ENCODE results near the gene CARMIL1.
"Not testable (repeated sequence)": the region's sequence is repeated elsewhere in the genome, so short reads cannot be mapped to it uniquely, and the experiment has no call there.

The CARMIL1 gene

DNA sequence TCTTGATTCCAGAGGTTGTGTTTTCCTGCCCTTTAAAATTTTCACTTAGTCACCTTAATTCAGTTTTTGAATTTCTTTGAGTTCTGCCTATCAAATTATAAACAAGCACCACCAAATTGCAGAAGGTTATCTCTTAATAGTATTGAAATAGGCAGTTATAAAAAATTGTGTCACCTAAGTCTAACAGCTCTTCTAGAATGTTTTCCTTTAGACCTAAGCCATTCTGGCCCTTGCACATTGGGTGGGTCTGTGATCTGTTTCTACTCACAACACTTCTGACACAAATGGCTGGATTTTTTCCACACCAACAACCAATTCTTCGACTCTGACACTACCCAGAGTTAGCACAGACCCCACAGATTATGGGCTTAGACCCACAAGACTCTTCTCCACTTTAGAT lies 101.9 kb downstream of the CARMIL1 start:
- WGBS, 2 experiments, result 89% methylated on average over 1 of the region's 1 CpG
- no peaks in the 10 kb centered on the region for H3K36me3 ChIP-seq (ENCODE audit: control insufficient read depth, insufficient read depth, low read length)
- H3K9me3 ChIP-seq (ENCODE audit: control insufficient read depth, low read length), result no peaks in the 10 kb centered on the region
- H3K4me1 ChIP-seq (ENCODE audit: control insufficient read depth, insufficient read depth, low read length), result no peaks in the 10 kb centered on the region
- H3K27ac ChIP-seq (ENCODE audit: insufficient read depth, low read depth, low read length, poor library complexity, severe bottlenecking), result no peak overlapping the region
- H3K27me3 ChIP-seq (ENCODE audit: control insufficient read depth, insufficient read depth, low read length, poor library complexity, severe bottlenecking), result no peaks in the 10 kb centered on the region
- no peak overlapping the region for H3K4me3 ChIP-seq (ENCODE audit: insufficient read depth, low read depth, low read length)

- not testable (repeated sequence) for H3K27ac ChIP-seq (ENCODE audit: insufficient read depth, low read depth, low read length, poor library complexity, severe bottlenecking); H3K36me3 ChIP-seq (ENCODE audit: control insufficient read depth, insufficient read depth, low read length); H3K27me3 ChIP-seq (ENCODE audit: control insufficient read depth, insufficient read depth, low read length, poor library complexity, severe bottlenecking); H3K4me3 ChIP-seq (ENCODE audit: insufficient read depth, low read depth, low read length); H3K4me1 ChIP-seq (ENCODE audit: control insufficient read depth, insufficient read depth, low read length); H3K9me3 ChIP-seq (ENCODE audit: control insufficient read depth, low read length)
- 93 to 94% methylated on average over 8 of the region's 8 CpGs for WGBS, 2 experiments
Observed at GRCh38 chr6:25382476-25382875, 103.3 kb downstream of the CARMIL1 start.

DNA sequence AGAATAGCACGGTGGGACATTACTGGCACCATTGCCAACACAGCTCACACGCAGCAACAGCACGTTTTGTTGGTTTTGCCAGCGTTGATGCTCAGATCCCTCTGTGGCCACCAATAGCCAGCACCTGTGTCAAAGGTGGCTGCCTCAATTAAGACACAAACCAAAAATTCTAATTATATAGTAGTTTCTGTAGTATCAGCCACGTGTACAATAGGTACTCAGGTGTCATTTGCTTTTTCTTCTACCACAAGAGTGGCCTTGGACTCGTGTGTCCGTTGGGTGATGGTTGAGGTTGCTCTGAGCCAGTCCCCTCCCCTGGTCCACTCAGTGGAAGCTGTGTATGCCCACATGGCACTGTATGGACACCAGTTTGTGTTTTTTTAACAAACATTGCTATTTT lies 105.1 kb downstream of the CARMIL1 start:
- 94 to 96% methylated on average over 7 of the region's 7 CpGs for WGBS, 2 experiments
- Histone ChIP-seq H3K4me3 (ENCODE audit: insufficient read depth, low read depth, low read length) (no peak overlapping the region), H3K4me1 (ENCODE audit: control insufficient read depth, insufficient read depth, low read length) (no peaks in the 10 kb centered on the region), H3K27me3 (ENCODE audit: control insufficient read depth, insufficient read depth, low read length, poor library complexity, severe bottlenecking) (no peaks in the 10 kb centered on the region), H3K9me3 (ENCODE audit: control insufficient read depth, low read length) (no peaks in the 10 kb centered on the region), H3K36me3 (ENCODE audit: control insufficient read depth, insufficient read depth, low read length) (no peaks in the 10 kb centered on the region), H3K27ac (ENCODE audit: insufficient read depth, low read depth, low read length, poor library complexity, severe bottlenecking) (no peak overlapping the region)

- 92 to 98% methylated on average over 4 to 5 of the region's 5 CpGs for WGBS, 2 experiments
- H3K9me3 ChIP-seq (ENCODE audit: control insufficient read depth, low read length), result no peaks in the 10 kb centered on the region
Observed at GRCh38 chr6:25384967-25385366, 105.8 kb downstream of the CARMIL1 start.

GRCh38 chr6:25387483-25387882 lies 108.3 kb downstream of the CARMIL1 start:
- Histone ChIP-seq H3K27ac (ENCODE audit: insufficient read depth, low read depth, low read length, poor library complexity, severe bottlenecking) (no peak overlapping the region), H3K4me1 (ENCODE audit: control insufficient read depth, insufficient read depth, low read length) (no peaks in the 10 kb centered on the region), H3K27me3 (ENCODE audit: control insufficient read depth, insufficient read depth, low read length, poor library complexity, severe bottlenecking) (no peaks in the 10 kb centered on the region), H3K9me3 (ENCODE audit: control insufficient read depth, low read length) (no peaks in the 10 kb centered on the region), H3K36me3 (ENCODE audit: control insufficient read depth, insufficient read depth, low read length) (no peaks in the 10 kb centered on the region), H3K4me3 (ENCODE audit: insufficient read depth, low read depth, low read length) (no peak overlapping the region)
- WGBS, 2 experiments, result 93 to 95% methylated on average over 2 of the region's 2 CpGs

More at GRCh38 chr6:25384967-25385366, 105.8 kb downstream of the CARMIL1 start:
- H3K4me3 ChIP-seq (ENCODE audit: insufficient read depth, low read depth, low read length), result no peak overlapping the region
- H3K27ac ChIP-seq (ENCODE audit: insufficient read depth, low read depth, low read length, poor library complexity, severe bottlenecking), result no peak overlapping the region
- no peaks in the 10 kb centered on the region for H3K36me3 ChIP-seq (ENCODE audit: control insufficient read depth, insufficient read depth, low read length)
- H3K27me3 ChIP-seq (ENCODE audit: control insufficient read depth, insufficient read depth, low read length, poor library complexity, severe bottlenecking), result no peaks in the 10 kb centered on the region
- no peaks in the 10 kb centered on the region for H3K4me1 ChIP-seq (ENCODE audit: control insufficient read depth, insufficient read depth, low read length)

GRCh38 chr6:25387911-25388310 lies 108.7 kb downstream of the CARMIL1 start:
- Histone ChIP-seq H3K27ac (ENCODE audit: insufficient read depth, low read depth, low read length, poor library complexity, severe bottlenecking) (no peak overlapping the region), H3K4me3 (ENCODE audit: insufficient read depth, low read depth, low read length) (no peak overlapping the region), H3K4me1 (ENCODE audit: control insufficient read depth, insufficient read depth, low read length) (no peaks in the 10 kb centered on the region), H3K27me3 (ENCODE audit: control insufficient read depth, insufficient read depth, low read length, poor library complexity, severe bottlenecking) (no peaks in the 10 kb centered on the region), H3K9me3 (ENCODE audit: control insufficient read depth, low read length) (no peaks in the 10 kb centered on the region), H3K36me3 (ENCODE audit: control insufficient read depth, insufficient read depth, low read length) (no peaks in the 10 kb centered on the region)
- 92 to 93% methylated on average over 2 of the region's 2 CpGs for WGBS, 2 experiments

- WGBS, 2 experiments, result 68 to 82% methylated on average over 3 of the region's 3 CpGs
- no peaks in the 10 kb centered on the region for H3K36me3 ChIP-seq (ENCODE audit: control insufficient read depth, insufficient read depth, low read length)
- H3K4me1 ChIP-seq (ENCODE audit: control insufficient read depth, insufficient read depth, low read length), result no peaks in the 10 kb centered on the region
- no peaks in the 10 kb centered on the region for H3K27me3 ChIP-seq (ENCODE audit: control insufficient read depth, insufficient read depth, low read length, poor library complexity, severe bottlenecking)
- H3K27ac ChIP-seq (ENCODE audit: insufficient read depth, low read depth, low read length, poor library complexity, severe bottlenecking), result no peak overlapping the region
- H3K9me3 ChIP-seq (ENCODE audit: control insufficient read depth, low read length), result no peaks in the 10 kb centered on the region
- no peak overlapping the region for H3K4me3 ChIP-seq (ENCODE audit: insufficient read depth, low read depth, low read length)
Observed at GRCh38 chr6:25388776-25389175, 109.6 kb downstream of the CARMIL1 start.

DNA sequence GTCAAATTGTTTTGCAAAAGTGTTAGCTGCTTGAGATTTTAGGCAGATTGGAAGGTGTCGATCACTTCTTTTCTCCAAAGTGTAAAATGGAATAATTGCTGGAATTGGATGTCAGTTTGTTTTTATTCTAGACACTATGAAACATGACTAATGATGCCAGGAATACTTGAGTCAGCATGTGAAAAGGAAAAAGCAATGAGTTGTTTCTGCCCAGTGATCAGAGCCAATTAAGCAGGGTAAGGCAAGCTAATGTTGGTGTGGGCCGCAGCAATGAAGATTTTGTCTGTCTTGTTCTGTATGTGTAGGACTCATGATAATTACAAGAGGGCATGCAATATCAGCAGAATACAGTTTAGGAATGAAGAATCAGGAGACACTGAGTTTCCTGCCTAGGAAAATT lies 110.3 kb downstream of the CARMIL1 start:
- WGBS, 2 experiments, result 95 to 100% methylated on average over 2 of the region's 2 CpGs
- no peaks in the 10 kb centered on the region for H3K9me3 ChIP-seq (ENCODE audit: control insufficient read depth, low read length)
- H3K4me3 ChIP-seq (ENCODE audit: insufficient read depth, low read depth, low read length), result no peak overlapping the region
- H3K27me3 ChIP-seq (ENCODE audit: control insufficient read depth, insufficient read depth, low read length, poor library complexity, severe bottlenecking), result no peaks in the 10 kb centered on the region
- H3K4me1 ChIP-seq (ENCODE audit: control insufficient read depth, insufficient read depth, low read length), result no peaks in the 10 kb centered on the region
- no peak overlapping the region for H3K27ac ChIP-seq (ENCODE audit: insufficient read depth, low read depth, low read length, poor library complexity, severe bottlenecking)
- H3K36me3 ChIP-seq (ENCODE audit: control insufficient read depth, insufficient read depth, low read length), result no peaks in the 10 kb centered on the region

GRCh38 chr6:25392372-25392771 lies 113.2 kb downstream of the CARMIL1 start:
- Histone ChIP-seq H3K4me3 (ENCODE audit: insufficient read depth, low read depth, low read length) (no peak overlapping the region), H3K36me3 (ENCODE audit: control insufficient read depth, insufficient read depth, low read length) (no peaks in the 10 kb centered on the region), H3K27ac (ENCODE audit: insufficient read depth, low read depth, low read length, poor library complexity, severe bottlenecking) (no peak overlapping the region), H3K27me3 (ENCODE audit: control insufficient read depth, insufficient read depth, low read length, poor library complexity, severe bottlenecking) (no peaks in the 10 kb centered on the region), H3K9me3 (ENCODE audit: control insufficient read depth, low read length) (no peaks in the 10 kb centered on the region), H3K4me1 (ENCODE audit: control insufficient read depth, insufficient read depth, low read length) (peaks cover 4% of the 10 kb centered on the region)
- WGBS, 2 experiments, result 94 to 97% methylated on average over 2 of the region's 2 CpGs

DNA sequence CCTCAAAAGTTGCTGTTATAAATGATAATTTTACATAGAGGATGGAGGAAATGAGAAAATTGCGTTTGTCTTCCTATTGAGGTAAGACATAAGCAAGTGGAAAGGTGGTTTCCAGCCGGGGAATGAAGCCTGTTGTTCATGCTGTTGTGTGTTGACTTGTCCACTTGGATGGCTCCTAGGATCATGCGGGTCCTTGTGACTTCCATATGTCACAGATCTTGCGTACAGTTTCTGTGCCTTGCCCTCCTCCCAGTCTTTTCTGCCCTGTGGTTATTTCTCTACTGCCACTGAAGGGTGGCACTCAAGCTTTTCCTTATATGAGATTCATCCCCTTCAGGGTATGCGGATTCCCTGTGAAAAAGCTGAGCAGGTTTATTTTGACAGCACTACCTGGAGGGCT lies 116.6 kb downstream of the CARMIL1 start:
- Histone ChIP-seq H3K4me1 (ENCODE audit: control insufficient read depth, insufficient read depth, low read length) (peaks cover 9% of the 10 kb centered on the region), H3K27me3 (ENCODE audit: control insufficient read depth, insufficient read depth, low read length, poor library complexity, severe bottlenecking) (no peaks in the 10 kb centered on the region), H3K27ac (ENCODE audit: insufficient read depth, low read depth, low read length, poor library complexity, severe bottlenecking) (no peak overlapping the region), H3K4me3 (ENCODE audit: insufficient read depth, low read depth, low read length) (no peak overlapping the region), H3K9me3 (ENCODE audit: control insufficient read depth, low read length) (no peaks in the 10 kb centered on the region), H3K36me3 (ENCODE audit: control insufficient read depth, insufficient read depth, low read length) (no peaks in the 10 kb centered on the region)
- 85 to 89% methylated on average over 5 of the region's 5 CpGs for WGBS, 2 experiments

GRCh38 chr6:25397406-25397805 lies 118.2 kb downstream of the CARMIL1 start:
- WGBS, 2 experiments, result 66 to 67% methylated on average over 2 of the region's 2 CpGs
- no peak overlapping the region for H3K27ac ChIP-seq (ENCODE audit: insufficient read depth, low read depth, low read length, poor library complexity, severe bottlenecking)

More at GRCh38 chr6:25397406-25397805, 118.2 kb downstream of the CARMIL1 start:
- no peaks in the 10 kb centered on the region for H3K36me3 ChIP-seq (ENCODE audit: control insufficient read depth, insufficient read depth, low read length)
- no peak overlapping the region for H3K4me3 ChIP-seq (ENCODE audit: insufficient read depth, low read depth, low read length)
- no peaks in the 10 kb centered on the region for H3K9me3 ChIP-seq (ENCODE audit: control insufficient read depth, low read length)
- H3K27me3 ChIP-seq (ENCODE audit: control insufficient read depth, insufficient read depth, low read length, poor library complexity, severe bottlenecking), result no peaks in the 10 kb centered on the region
- peaks cover 9% of the 10 kb centered on the region for H3K4me1 ChIP-seq (ENCODE audit: control insufficient read depth, insufficient read depth, low read length)

Data from ectodermal cell (in vitro differentiated cells).